Measurements from ENCODE around the gene FLT1. TPM values are rescaled to one million over a fixed set of nuclear protein-coding genes. Genes with fewer than 3 reads are reported as not detected.
A peak's percentile ranks its signal among the peaks of the same experiment; 100 is the strongest.

Gene FLT1
- total RNA-seq, 1 donor from 2014 or later: 46.0 TPM

GRCh38 chr13:28339419-28339818 lies 155.5 kb downstream of the FLT1 start:
- H3K27me3 ChIP-seq: no peaks in the 10 kb centered on the region
- TF ChIP-seq CTCF (IDR thresholded peaks at IDR 0.05): no peak
- no peaks in the 10 kb centered on the region for H3K4me1 ChIP-seq
- H3K9me3 ChIP-seq: no peaks in the 10 kb centered on the region
- DNase-seq (ENCODE audit: low spot score in 2 of 2): no peak
- H3K27ac ChIP-seq: no peak overlapping the region
- no peak overlapping the region for H3K4me3 ChIP-seq
- no peaks in the 10 kb centered on the region for H3K36me3 ChIP-seq
- intact Hi-C loops (cut with DNase I): no loop called here

- TF ChIP-seq CTCF (IDR thresholded peaks at IDR 0.05): no peak
- no peak for DNase-seq (ENCODE audit: low spot score in 2 of 2)
- Histone ChIP-seq H3K36me3 (no peaks in the 10 kb centered on the region), H3K4me1 (no peaks in the 10 kb centered on the region), H3K9me3 (no peaks in the 10 kb centered on the region), H3K27me3 (no peaks in the 10 kb centered on the region), H3K27ac (peak overlapping the region in 1 of 2 donors; percentile 49), H3K4me3 (no peak overlapping the region)
- intact Hi-C loops (cut with DNase I): no loop called here
Observed at GRCh38 chr13:28338742-28339141, 156.2 kb downstream of the FLT1 start.

- no peak for DNase-seq (ENCODE audit: low spot score in 2 of 2)
- Histone ChIP-seq H3K27ac (peak overlapping the region in 1 of 2 donors; percentile 49), H3K36me3 (no peaks in the 10 kb centered on the region), H3K4me3 (no peak overlapping the region), H3K4me1 (no peaks in the 10 kb centered on the region), H3K9me3 (no peaks in the 10 kb centered on the region), H3K27me3 (no peaks in the 10 kb centered on the region)
- TF ChIP-seq CTCF (IDR thresholded peaks at IDR 0.05): no peak
- intact Hi-C loops (cut with DNase I): no loop called here
Observed at GRCh38 chr13:28338006-28338574, 156.8 kb downstream of the FLT1 start.

- intact Hi-C loops (cut with DNase I): no loop called here
- no peaks in the 10 kb centered on the region for H3K4me1 ChIP-seq
- H3K27ac ChIP-seq: peak overlapping the region in 1 of 2 donors; percentile 49
- H3K4me3 ChIP-seq: no peak overlapping the region
- no peaks in the 10 kb centered on the region for H3K27me3 ChIP-seq
- no peaks in the 10 kb centered on the region for H3K36me3 ChIP-seq
- no peaks in the 10 kb centered on the region for H3K9me3 ChIP-seq
- TF ChIP-seq CTCF (IDR thresholded peaks at IDR 0.05): no peak
- no peak for DNase-seq (ENCODE audit: low spot score in 2 of 2)
Observed at GRCh38 chr13:28337166-28338005, 157.5 kb downstream of the FLT1 start.

GRCh38 chr13:28336193-28336657 lies 158.7 kb downstream of the FLT1 start:
- no peak for DNase-seq (ENCODE audit: low spot score in 2 of 2)
- no peaks in the 10 kb centered on the region for H3K4me1 ChIP-seq
- intact Hi-C loops (cut with DNase I): no loop called here
- H3K4me3 ChIP-seq: no peak overlapping the region
- H3K27ac ChIP-seq: no peak overlapping the region
- H3K9me3 ChIP-seq: no peaks in the 10 kb centered on the region
- H3K36me3 ChIP-seq: no peaks in the 10 kb centered on the region
- no peaks in the 10 kb centered on the region for H3K27me3 ChIP-seq
- no peak for TF ChIP-seq CTCF (IDR thresholded peaks at IDR 0.05)

Data from ascending aorta (tissue), 2 donors.